OCI-M2 (cell line): ENCODE data around the gene TMEM45B.

Experiments
- DNase-seq: peaks from one replicate; lab custom pipeline; 2025; ENCODE audit not compliant: unreplicated experiment; lab: John Stamatoyannopoulos, UW

TMEM45B gene

DNA sequence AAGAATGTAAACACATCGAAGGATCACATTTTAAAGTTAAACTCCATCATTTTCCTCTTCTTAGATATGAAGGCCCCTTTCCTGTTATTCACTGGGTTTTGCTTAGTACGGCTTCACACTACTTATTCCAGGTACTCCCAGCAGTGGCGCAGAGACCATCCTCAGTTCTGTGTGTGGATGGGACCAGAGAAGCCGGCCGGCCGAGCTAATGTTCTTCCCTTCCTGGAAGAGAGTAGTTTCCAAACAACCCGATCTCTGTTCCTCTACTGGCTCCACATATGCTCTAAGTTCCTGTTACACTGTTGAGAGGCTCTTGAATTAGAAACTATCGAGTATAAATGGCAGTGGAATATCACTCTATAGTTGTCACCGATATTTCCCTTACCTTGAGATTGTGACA is 80.4 kb downstream of the TMEM45B start:
- no peak for DNase-seq

DNA sequence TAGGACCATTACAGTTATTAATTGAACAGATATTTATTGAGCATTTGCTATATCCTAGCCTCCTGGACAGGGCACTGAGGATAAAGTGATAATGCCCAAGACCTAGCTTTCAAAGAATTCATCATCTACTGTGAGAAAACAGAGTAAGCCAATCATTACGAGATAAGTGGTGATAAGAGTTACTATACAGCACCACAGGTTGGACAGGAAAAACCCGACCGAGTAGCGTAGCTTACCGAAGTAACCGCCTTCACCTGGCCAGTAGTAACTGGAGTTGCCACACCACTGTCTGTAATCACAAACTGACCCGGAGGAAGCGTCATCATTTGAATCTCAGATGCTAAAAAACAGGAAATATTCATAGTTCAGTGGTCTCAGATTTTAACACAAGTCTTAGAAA is 89.8 kb downstream of the TMEM45B start:
- DNase-seq = no peak
